Panc1 (cell line): ENCODE results near the gene STRA6. TPM values are rescaled to one million over a fixed set of nuclear protein-coding genes. Genes with fewer than 3 reads are reported as not detected.

Experiments
- ATAC-seq: fragments of 200-7000 bp; cut with Tn5 transposase; 2 replicates; pipeline ENCODE4 v1.9.1; 2020; ENCODE audit warnings: mild to moderate bottlenecking, moderate library complexity
- Bru-seq: library from RNA; stranded (reverse); fragments of 400-500 nt; gene quantifications from one replicate; lab custom pipeline; 2021; lab: Mats Ljungman, UMichigan
- BruChase-seq, 2 experiments: library from RNA; stranded (reverse); fragments of 400-500 nt; gene quantifications; one replicate each; lab custom pipeline; 2021; lab: Mats Ljungman, UMichigan
- BruUV-seq: library from RNA; stranded (reverse); fragments of 400-500 nt; replicated peaks from 2 replicates; lab custom pipeline; 2021; lab: Mats Ljungman, UMichigan
- CTCF ChIA-PET: fragments of 300-600 bp; sonication (Branson Sonifier 250); formaldehyde crosslinking; loops from one replicate; lab custom pipeline; 2022; ENCODE audit warnings: antibody characterized with exemption; lab: Charles Lee
- POLR2A ChIA-PET: fragments of 300-600 bp; sonication (Branson Sonifier 250); formaldehyde crosslinking; loops from one replicate; lab custom pipeline; 2022; ENCODE audit warnings: antibody characterized with exemption; lab: Charles Lee
- DNase-seq: peaks from one replicate; pipeline ENCODE4 v3.0.0-alpha.2; 2010; ENCODE audit warnings: low read depth, low spot score
- H3K27ac ChIP-seq: 2 replicates; pipeline ENCODE4 v1.5.1; 2011; ENCODE audit warnings: mild to moderate bottlenecking, low read length, inconsistent platforms
- H3K27me3 ChIP-seq: fragments of 200-500 bp; sonication (Bioruptor generic); 2 replicates; pipeline ENCODE4 v1.6.0; 2014; ENCODE audit warnings: low read length, inconsistent platforms; ENCODE audit not compliant: control insufficient read depth, insufficient read depth
- H3K36me3 ChIP-seq: fragments of 200-500 bp; sonication (Bioruptor generic); 2 replicates; pipeline ENCODE4 v1.5.1; 2014; ENCODE audit warnings: inconsistent platforms, mild to moderate bottlenecking, low read length, moderate library complexity; ENCODE audit not compliant: control insufficient read depth, insufficient read depth
- H3K4me1 ChIP-seq: 2 replicates; pipeline ENCODE4 v1.5.1; 2011; ENCODE audit warnings: inconsistent platforms, mild to moderate bottlenecking, low read length, moderate library complexity; ENCODE audit not compliant: control insufficient read depth, insufficient read depth
- H3K4me3 ChIP-seq, 2 experiments: 2 replicates each; pipeline ENCODE4 v1.5.1; 2011 to 2012; ENCODE audit warnings: low read depth in 2 of 2, low read length in 2 of 2, mild to moderate bottlenecking in 2 of 2, inconsistent platforms in 1 of 2, moderate library complexity in 1 of 2
- H3K9me3 ChIP-seq: fragments of 200-500 bp; sonication (Bioruptor generic); 2 replicates; pipeline ENCODE4 v1.5.1; 2014; ENCODE audit warnings: low read depth, mild to moderate bottlenecking, inconsistent platforms, low read length, moderate library complexity; ENCODE audit not compliant: control insufficient read depth, insufficient read depth
- POLR2AphosphoS5 ChIP-seq: IDR thresholded peaks from 2 replicates; pipeline ENCODE4 v1.6.1; 2012; ENCODE audit warnings: mild to moderate bottlenecking, low read depth, low read length, moderate library complexity
- SIN3A ChIP-seq: IDR thresholded peaks from 2 replicates; pipeline ENCODE4 v1.6.1; 2012; ENCODE audit warnings: low read depth, mild to moderate bottlenecking, low read length, moderate library complexity, borderline replicate concordance; ENCODE audit not compliant: insufficient read depth
- TCF7L2 ChIP-seq: IDR thresholded peaks from 2 replicates; pipeline ENCODE4 v1.6.1; 2011; ENCODE audit warnings: mild to moderate bottlenecking, low read depth, low read length, inconsistent platforms
- in situ Hi-C: cut with HindIII; loops from 2 replicates; pipeline ENCODE4 v1.10.0; 2016; ENCODE audit warnings: low sequenced_read_pairs, low pct_unique_long_range_greater_than_20kb
- intact Hi-C: fragments of 100-400 bp; cut with micrococcal nuclease; formaldehyde crosslinking; loops from one replicate; pipeline ENCODE4 v1.10.0; 2022; ENCODE audit not compliant: unreplicated experiment
- long read RNA-seq: library from polyadenylated mRNA; unstranded; transcript quantifications from one replicate; pipeline ENCODE4 v2.0.0, GENCODE V29; 2021; ENCODE audit not compliant: unreplicated experiment
- polyA plus RNA-seq: library from polyadenylated mRNA; unstranded; fragments of >200 nt; gene quantifications from one replicate; pipeline ENCODE4 v1.2.1, GENCODE V29; 2012; ENCODE audit warnings: missing spikeins; ENCODE audit not compliant: insufficient read length
- total RNA-seq: library from RNA; stranded (reverse); gene quantifications from one replicate; pipeline ENCODE4 v1.2.1, GENCODE V29; 2021; ENCODE audit not compliant: unreplicated experiment
- TF ChIP-seq, protein P1 (sequence below): fragments of 450-650 bp; IDR thresholded peaks from 2 replicates; pipeline ENCODE4 v1.5.1; 2017; ENCODE audit warnings: mild to moderate bottlenecking
- TF ChIP-seq, protein P2 (sequence below), 2 experiments: IDR thresholded peaks; 2 replicates each; pipeline ENCODE4 v1.6.1; 2011 to 2012; ENCODE audit warnings: low read depth in 2 of 2, control low read depth in 1 of 2, low read length in 1 of 2, mild to moderate bottlenecking in 1 of 2, moderate library complexity in 1 of 2; ENCODE audit not compliant: insufficient read depth in 1 of 2

Gene STRA6, protein sequence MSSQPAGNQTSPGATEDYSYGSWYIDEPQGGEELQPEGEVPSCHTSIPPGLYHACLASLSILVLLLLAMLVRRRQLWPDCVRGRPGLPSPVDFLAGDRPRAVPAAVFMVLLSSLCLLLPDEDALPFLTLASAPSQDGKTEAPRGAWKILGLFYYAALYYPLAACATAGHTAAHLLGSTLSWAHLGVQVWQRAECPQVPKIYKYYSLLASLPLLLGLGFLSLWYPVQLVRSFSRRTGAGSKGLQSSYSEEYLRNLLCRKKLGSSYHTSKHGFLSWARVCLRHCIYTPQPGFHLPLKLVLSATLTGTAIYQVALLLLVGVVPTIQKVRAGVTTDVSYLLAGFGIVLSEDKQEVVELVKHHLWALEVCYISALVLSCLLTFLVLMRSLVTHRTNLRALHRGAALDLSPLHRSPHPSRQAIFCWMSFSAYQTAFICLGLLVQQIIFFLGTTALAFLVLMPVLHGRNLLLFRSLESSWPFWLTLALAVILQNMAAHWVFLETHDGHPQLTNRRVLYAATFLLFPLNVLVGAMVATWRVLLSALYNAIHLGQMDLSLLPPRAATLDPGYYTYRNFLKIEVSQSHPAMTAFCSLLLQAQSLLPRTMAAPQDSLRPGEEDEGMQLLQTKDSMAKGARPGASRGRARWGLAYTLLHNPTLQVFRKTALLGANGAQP
- total RNA-seq (1.1 TPM), Bru-seq, nascent RNA (percentile 16 among the genes with signal in this experiment), BruChase-seq, experiment 1, labeled RNA remaining after a 2-hour chase (percentile 16 among the genes with signal in this experiment), BruChase-seq, experiment 2, labeled RNA remaining after a 6-hour chase (percentile 18 among the genes with signal in this experiment)
- 0.73 TPM for polyA plus RNA-seq
- long read RNA-seq, partial matches to known transcripts, result 2 of 5 reads
- long read RNA-seq, other reads (novel, unspliced or antisense), result 3 of 5 reads

DNA sequence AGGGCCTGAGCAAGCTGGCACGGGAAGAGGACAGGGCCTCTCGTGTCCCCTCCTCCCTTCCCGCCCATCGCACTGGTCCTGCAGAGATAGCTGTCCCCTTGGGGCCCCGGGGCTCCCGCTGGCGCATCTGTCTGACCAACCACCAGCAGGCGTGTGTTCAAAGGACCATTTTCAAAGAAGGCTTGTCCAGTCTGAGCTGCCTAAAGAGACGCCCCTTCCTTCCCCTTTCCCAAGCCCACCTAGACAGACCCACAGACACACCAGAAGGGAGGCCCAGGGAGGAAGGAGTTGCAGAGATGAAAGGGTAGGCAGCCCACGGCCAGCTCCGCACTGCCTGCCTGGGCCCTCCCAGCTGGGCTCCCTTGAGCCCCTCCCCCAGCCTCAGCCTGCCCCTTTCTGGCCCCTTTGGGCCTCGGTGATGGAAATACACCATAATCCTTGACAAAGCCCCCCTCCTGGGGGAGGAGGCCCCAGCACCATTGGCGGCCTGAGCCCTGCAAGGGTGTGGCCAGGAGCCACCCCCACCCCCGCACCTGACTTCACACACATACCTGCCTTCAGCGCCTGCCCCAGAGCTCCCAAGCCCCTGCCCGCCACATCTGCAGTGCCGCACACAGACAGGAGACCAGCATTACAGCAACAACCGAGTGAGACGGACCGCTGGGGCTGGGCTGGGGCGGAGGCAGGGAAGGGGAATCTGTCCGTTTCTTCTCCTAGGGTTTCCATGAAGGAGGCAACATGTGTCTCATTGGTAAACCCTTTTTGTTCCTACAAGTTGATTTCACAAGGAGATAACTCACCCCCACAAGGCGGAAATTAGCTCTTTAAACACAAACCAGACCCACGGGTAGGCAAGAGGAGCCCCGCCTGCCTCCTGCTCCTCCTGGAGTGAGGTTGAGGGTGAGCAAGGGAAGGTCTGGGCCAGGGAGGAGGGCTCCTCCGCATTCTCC lies at the start of gene STRA6:
STRA6 (minus strand) TSS at position 336 of the 950 bp plus-strand sequence. CDS start 520 bp downstream, outside the sequence.
- TF ChIP-seq POLR2AphosphoS5, result no peak
- no peak for TF ChIP-seq TCF7L2
- TF ChIP-seq SIN3A, result no peak
- TF ChIP-seq, protein P1, sequence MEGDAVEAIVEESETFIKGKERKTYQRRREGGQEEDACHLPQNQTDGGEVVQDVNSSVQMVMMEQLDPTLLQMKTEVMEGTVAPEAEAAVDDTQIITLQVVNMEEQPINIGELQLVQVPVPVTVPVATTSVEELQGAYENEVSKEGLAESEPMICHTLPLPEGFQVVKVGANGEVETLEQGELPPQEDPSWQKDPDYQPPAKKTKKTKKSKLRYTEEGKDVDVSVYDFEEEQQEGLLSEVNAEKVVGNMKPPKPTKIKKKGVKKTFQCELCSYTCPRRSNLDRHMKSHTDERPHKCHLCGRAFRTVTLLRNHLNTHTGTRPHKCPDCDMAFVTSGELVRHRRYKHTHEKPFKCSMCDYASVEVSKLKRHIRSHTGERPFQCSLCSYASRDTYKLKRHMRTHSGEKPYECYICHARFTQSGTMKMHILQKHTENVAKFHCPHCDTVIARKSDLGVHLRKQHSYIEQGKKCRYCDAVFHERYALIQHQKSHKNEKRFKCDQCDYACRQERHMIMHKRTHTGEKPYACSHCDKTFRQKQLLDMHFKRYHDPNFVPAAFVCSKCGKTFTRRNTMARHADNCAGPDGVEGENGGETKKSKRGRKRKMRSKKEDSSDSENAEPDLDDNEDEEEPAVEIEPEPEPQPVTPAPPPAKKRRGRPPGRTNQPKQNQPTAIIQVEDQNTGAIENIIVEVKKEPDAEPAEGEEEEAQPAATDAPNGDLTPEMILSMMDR, result no peak
- TF ChIP-seq, protein P2, sequence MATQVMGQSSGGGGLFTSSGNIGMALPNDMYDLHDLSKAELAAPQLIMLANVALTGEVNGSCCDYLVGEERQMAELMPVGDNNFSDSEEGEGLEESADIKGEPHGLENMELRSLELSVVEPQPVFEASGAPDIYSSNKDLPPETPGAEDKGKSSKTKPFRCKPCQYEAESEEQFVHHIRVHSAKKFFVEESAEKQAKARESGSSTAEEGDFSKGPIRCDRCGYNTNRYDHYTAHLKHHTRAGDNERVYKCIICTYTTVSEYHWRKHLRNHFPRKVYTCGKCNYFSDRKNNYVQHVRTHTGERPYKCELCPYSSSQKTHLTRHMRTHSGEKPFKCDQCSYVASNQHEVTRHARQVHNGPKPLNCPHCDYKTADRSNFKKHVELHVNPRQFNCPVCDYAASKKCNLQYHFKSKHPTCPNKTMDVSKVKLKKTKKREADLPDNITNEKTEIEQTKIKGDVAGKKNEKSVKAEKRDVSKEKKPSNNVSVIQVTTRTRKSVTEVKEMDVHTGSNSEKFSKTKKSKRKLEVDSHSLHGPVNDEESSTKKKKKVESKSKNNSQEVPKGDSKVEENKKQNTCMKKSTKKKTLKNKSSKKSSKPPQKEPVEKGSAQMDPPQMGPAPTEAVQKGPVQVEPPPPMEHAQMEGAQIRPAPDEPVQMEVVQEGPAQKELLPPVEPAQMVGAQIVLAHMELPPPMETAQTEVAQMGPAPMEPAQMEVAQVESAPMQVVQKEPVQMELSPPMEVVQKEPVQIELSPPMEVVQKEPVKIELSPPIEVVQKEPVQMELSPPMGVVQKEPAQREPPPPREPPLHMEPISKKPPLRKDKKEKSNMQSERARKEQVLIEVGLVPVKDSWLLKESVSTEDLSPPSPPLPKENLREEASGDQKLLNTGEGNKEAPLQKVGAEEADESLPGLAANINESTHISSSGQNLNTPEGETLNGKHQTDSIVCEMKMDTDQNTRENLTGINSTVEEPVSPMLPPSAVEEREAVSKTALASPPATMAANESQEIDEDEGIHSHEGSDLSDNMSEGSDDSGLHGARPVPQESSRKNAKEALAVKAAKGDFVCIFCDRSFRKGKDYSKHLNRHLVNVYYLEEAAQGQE (IDR thresholded peaks at IDR 0.05; ENCODE audit: insufficient read depth in 1 of 2, low read depth in 2 of 2, low read length in 1 of 2), result no peak
- Histone ChIP-seq H3K4me3 (peak within 1 kb of the TSS in 1 of 2 experiments; percentile 1; a peak in 1 of 4 replicates), H3K27ac (peak within 1 kb of the TSS; percentile 76), H3K27me3 (no peaks in the 10 kb centered on the region), H3K4me1 (peaks cover 36% of the 10 kb centered on the region), H3K36me3 (no peaks in the 10 kb centered on the region), H3K9me3 (no peaks in the 10 kb centered on the region)
- ATAC-seq (no peak), DNase-seq (no peak)
- intact Hi-C loops (no loop called here), in situ Hi-C loops (no loop called here)
- CTCF ChIA-PET, result interaction anchor here (0.7 kb wide), 2 partner anchors 12 to 17 kb away, joined by 3 to 4 read pairs; no protein-coding TSS in a partner anchor
- POLR2A ChIA-PET, result interaction anchor here (0.7 kb wide), 3 partner anchors 32 to 377 kb away, joined by 3 read pairs; no protein-coding TSS in a partner anchor
- no TSS peak for BruUV-seq

DNA sequence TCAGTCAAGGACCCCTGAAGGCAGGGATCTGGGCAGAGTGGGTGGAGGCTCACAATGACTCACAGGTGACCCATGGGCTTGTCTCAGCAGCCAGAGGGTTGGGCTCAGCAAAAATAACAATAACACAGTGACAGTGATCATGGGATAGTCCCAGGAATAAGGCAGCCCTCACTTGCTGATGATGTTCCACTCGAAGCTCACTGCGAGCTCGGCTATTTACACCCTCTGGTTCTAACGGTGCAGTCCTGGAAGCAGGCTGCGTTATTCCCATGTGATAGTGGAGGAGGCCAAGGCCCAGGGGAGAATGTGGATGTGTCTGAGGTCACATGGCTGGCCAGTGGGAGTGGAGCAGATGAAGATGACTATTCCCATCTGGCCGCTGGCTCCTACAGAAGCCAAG lies 49.7 kb upstream of the STRA6 start:
- TF ChIP-seq POLR2AphosphoS5 (no peak), TCF7L2 (no peak), SIN3A (no peak)
- TF ChIP-seq, protein P2 (IDR thresholded peaks at IDR 0.05; ENCODE audit: insufficient read depth in 1 of 2, low read depth in 2 of 2, low read length in 1 of 2), result no peak
- TF ChIP-seq, protein P1, result no peak
- H3K4me3 ChIP-seq, result no peak overlapping the region
- no peak for DNase-seq
- H3K9me3 ChIP-seq, result no peaks in the 10 kb centered on the region
- intact Hi-C loops, result no loop called here
- no peaks in the 10 kb centered on the region for H3K4me1 ChIP-seq
- CTCF ChIA-PET, result no interaction called here
- H3K36me3 ChIP-seq, result no peaks in the 10 kb centered on the region
- no peak for ATAC-seq
- BruUV-seq, result no TSS peak
- in situ Hi-C loops, result no loop called here
- POLR2A ChIA-PET, result no interaction called here
- no peak overlapping the region for H3K27ac ChIP-seq
- H3K27me3 ChIP-seq, result no peaks in the 10 kb centered on the region
